Epithelial cell of proximal tubule (primary cell): Measurements from ENCODE around the gene SLC22A16. TPM values are rescaled to one million over a fixed set of nuclear protein-coding genes. Genes with fewer than 3 reads are reported as not detected.

Experiments used
- DNase-seq: peaks from one replicate; pipeline ENCODE4 v3.0.0-alpha.2; 2011; ENCODE audit warnings: low read depth
- H3K4me3 ChIP-seq: 2 replicates; pipeline ENCODE4 v1.5.1; 2011; ENCODE audit warnings: low read depth, mild to moderate bottlenecking, low read length
- total RNA-seq: library from RNA; depleted of rRNA; stranded (reverse); fragments of >200 nt; gene quantifications from 2 replicates; pipeline ENCODE4 v1.2.3, GENCODE V29; 2015
- TF ChIP-seq, protein P1 (sequence below): conservative IDR thresholded peaks from 2 replicates; pipeline ENCODE4 v1.5.1; 2012; ENCODE audit warnings: low read depth, mild to moderate bottlenecking, low read length

The SLC22A16 gene, protein sequence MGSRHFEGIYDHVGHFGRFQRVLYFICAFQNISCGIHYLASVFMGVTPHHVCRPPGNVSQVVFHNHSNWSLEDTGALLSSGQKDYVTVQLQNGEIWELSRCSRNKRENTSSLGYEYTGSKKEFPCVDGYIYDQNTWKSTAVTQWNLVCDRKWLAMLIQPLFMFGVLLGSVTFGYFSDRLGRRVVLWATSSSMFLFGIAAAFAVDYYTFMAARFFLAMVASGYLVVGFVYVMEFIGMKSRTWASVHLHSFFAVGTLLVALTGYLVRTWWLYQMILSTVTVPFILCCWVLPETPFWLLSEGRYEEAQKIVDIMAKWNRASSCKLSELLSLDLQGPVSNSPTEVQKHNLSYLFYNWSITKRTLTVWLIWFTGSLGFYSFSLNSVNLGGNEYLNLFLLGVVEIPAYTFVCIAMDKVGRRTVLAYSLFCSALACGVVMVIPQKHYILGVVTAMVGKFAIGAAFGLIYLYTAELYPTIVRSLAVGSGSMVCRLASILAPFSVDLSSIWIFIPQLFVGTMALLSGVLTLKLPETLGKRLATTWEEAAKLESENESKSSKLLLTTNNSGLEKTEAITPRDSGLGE
- total RNA-seq: 0.14 TPM in 1 of 2 replicates, not detected in the other

DNA sequence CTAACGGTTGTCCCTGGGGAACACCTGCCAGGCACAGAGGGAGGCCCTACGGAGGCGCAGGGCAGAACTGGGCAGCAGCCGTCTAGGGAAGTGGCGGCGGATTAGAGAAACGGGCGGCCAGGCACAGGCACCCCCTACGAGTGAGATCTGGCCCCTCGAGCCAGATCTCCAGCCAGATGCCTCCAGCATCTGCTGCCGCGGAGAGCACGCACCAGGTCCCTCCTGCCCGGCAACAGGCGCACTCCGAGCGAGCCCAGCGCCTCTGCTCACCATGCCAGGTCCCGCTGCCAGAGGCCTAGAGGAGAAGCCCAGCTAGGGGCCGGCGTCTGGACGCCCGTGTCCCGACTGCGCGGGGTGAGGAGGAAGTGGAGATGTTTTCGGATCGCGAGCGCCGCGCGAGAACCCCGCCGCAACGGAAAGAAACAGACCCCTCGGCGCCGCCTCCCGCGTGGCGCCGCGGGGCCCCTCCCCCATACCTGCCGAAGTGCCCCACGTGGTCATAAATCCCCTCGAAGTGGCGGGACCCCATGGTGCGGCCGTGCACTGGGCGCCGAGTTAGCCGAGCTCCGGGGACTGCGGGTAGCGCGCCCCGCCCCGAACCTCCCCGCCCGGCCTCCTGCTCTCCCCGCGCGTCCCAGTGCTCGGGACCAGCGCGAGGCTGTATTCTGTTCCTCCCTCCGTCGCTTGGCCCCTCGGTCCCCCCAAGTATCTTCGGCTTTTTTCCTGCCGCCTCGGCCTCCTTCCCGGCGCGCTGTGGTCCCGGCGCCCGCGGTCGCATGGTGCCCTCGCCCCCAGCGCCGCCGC, at the start of gene SLC22A16:
Gene SLC22A16 (minus strand): TSS at position 568 of the 804 bp plus-strand sequence. CDS start 39 bp downstream, at position 529.
- H3K4me3 ChIP-seq: peak within 1 kb of the TSS; percentile 26
- no peak for DNase-seq
- TF ChIP-seq, protein P1, sequence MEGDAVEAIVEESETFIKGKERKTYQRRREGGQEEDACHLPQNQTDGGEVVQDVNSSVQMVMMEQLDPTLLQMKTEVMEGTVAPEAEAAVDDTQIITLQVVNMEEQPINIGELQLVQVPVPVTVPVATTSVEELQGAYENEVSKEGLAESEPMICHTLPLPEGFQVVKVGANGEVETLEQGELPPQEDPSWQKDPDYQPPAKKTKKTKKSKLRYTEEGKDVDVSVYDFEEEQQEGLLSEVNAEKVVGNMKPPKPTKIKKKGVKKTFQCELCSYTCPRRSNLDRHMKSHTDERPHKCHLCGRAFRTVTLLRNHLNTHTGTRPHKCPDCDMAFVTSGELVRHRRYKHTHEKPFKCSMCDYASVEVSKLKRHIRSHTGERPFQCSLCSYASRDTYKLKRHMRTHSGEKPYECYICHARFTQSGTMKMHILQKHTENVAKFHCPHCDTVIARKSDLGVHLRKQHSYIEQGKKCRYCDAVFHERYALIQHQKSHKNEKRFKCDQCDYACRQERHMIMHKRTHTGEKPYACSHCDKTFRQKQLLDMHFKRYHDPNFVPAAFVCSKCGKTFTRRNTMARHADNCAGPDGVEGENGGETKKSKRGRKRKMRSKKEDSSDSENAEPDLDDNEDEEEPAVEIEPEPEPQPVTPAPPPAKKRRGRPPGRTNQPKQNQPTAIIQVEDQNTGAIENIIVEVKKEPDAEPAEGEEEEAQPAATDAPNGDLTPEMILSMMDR: no peak

DNA sequence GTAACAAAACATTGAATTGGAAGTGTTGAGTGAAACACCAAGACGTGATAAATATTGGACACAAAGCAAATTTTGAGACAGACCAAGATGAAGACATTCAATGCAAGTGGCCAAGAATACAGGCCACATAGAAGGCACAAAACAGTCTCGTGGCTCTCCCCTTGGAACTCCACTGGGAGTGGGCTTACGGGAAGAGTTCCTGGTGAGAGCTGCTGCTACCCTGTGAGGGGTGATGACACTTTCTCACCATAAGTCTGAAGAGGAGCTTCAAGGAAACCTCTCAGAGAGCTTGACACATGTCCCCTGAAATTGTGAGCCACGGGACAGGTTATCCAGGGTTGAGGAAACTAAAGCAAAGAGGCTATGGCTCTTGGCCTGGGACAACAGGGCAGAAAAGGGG, 48.6 kb upstream of the SLC22A16 start:
- DNase-seq: no peak
- H3K4me3 ChIP-seq: no peak overlapping the region
- TF ChIP-seq, protein P1: no peak

DNA sequence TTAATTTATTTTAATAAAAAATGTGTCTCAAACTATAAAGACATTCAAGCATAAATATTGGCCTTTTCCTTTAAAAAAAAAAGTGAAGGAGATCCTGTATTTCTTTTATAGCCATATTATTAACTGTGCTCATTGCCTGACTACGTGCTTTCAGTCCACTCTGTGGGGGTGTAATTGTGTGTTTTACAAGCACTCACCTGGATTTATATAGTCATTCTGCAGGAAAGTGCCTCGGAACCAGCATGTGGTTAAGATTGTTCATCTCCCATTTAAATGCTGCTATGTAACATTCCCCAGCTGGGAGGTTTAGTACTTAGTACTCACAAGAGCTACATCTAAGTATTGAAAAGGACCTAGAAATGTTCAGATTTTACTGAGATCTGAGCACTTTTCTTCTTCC, 47.9 kb upstream of the SLC22A16 start:
- H3K4me3 ChIP-seq: no peak overlapping the region
- TF ChIP-seq, protein P1: no peak
- DNase-seq: no peak

DNA sequence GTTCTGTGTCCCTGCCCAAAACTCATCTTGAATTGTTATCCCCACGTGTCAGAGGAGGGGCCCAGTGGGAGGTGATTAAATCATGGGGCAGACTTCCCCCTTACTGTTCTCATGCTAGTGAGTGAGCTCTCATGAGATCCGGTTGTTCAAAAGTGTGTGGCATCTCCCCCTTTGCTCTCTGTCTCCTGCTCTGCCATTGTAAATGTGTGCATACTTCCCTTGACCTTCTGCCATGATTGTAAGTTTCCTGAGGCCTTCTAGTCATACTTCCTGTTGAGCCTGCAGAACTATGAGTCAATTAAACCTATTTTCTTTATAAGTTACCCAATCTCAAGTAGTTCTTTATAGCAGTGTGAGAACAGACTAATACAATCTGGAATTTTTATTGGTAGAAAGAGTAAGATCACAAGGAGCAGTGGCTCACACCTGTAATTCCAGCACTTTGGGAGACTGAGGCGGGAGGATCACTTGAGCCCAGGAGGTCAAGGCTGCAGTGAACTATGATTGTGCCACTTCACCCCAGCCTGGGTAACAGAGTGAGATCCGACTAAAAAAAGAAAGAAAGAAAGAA, 47.1 kb upstream of the SLC22A16 start:
- TF ChIP-seq, protein P1: no peak
- no peak for DNase-seq
- no peak overlapping the region for H3K4me3 ChIP-seq

DNA sequence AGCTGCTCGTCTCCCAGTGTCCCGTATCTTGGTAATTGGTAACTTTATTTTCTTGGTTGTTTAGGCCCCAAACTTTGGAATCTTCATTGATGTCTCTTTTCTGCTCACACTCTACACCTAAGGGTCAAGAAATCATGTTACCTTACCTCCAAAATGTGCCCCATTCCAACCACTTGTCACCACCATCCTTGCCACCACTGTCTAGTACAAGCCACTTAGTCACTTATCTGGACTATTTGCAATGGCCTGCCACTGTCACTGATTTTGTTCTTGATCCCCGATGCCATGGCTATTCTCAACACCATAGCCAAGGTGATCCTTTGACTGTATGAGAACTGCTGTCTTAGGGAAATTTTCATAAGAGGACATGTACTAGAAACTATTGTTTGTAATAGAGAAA, 46.0 kb upstream of the SLC22A16 start:
- TF ChIP-seq, protein P1: no peak
- DNase-seq: no peak
- no peak overlapping the region for H3K4me3 ChIP-seq

DNA sequence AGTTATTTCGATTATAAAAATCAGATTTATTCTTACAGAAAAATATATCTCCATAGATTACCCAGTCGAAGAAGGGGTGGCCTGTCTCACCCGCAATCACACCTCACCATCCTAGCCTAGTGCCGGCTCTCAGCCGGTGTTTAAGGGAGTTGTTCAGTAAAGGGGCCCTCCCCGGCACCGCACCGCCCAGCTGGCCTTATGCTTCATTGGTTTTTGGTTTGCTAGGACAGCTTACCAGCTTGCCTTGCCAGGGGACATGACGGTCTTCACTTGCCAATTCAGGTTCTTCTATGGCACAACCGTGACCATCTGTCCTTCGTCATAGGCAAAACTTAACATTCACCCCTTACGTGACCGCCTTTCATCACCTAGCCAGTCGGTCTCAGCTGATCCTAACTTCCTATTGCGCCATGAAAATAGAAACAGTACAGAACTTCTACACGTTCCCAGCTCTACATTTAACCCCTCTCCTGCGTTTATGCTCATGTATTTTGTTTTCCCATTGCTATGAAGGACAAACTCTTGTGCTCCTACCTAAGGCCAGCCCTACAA, 44.7 kb upstream of the SLC22A16 start:
- TF ChIP-seq, protein P1: no peak
- DNase-seq: no peak
- H3K4me3 ChIP-seq: no peak overlapping the region
